Upper lobe of left lung (tissue), 6 donors: Measurements from ENCODE around the gene MTCP1. TPM values are rescaled to one million over a fixed set of nuclear protein-coding genes. Genes with fewer than 3 reads are reported as not detected.

Experiments used
- ATAC-seq, 2 donors: fragments of 200-7000 bp; cut with Tn5 transposase; one replicate each; pipeline ENCODE4 v1.9.1; 2022; ENCODE audit warnings: mild to moderate bottlenecking in 2 of 2, moderate library complexity in 2 of 2; ENCODE audit not compliant: low FRiP score in 2 of 2
- DNase-seq, 2 donors: peaks; one replicate each; pipeline ENCODE4 v3.0.0-alpha.2; 2019 to 2020
- H3K27ac ChIP-seq, 4 donors: fragments of 200-600 bp; sonication (generic); one replicate each; pipeline ENCODE4 v1.5.1; 2016 to 2019
- H3K27me3 ChIP-seq, 4 donors: fragments of 200-600 bp; sonication (generic); one replicate each; pipeline ENCODE4 v1.5.1; 2017 to 2019
- H3K36me3 ChIP-seq, 4 donors: fragments of 200-600 bp; sonication (generic); one replicate each; pipeline ENCODE4 v1.5.1; 2016 to 2019
- H3K4me1 ChIP-seq, 4 donors: fragments of 200-600 bp; sonication (generic); one replicate each; pipeline ENCODE4 v1.5.1; 2018 to 2019
- H3K4me3 ChIP-seq, 4 donors: fragments of 200-600 bp; sonication (generic); one replicate each; pipeline ENCODE4 v1.5.1; 2017 to 2019; ENCODE audit warnings: mild to moderate bottlenecking in 2 of 4, moderate library complexity in 1 of 4
- H3K9me3 ChIP-seq, 4 donors: fragments of 200-600 bp; sonication (generic); one replicate each; pipeline ENCODE4 v1.5.1; 2018 to 2019
- CTCF ChIP-seq, 6 experiments: fragments of 450-650 bp in 4 of 6; fragments of 200-600 bp in 2 of 6; sonication (generic) in 2 of 6; IDR thresholded peaks; one replicate each; pipeline ENCODE4 v1.5.1; 2016 to 2019; ENCODE audit warnings: antibody characterized with exemption in 6 of 6
- EP300 ChIP-seq, 4 donors: sonication (generic); formaldehyde crosslinking; IDR thresholded peaks; one replicate each; pipeline ENCODE4 v1.5.1; 2017; ENCODE audit warnings: antibody characterized with exemption in 4 of 4, control low read depth in 2 of 4
- POLR2A ChIP-seq, 4 donors: fragments of 450-650 bp; IDR thresholded peaks; one replicate each; pipeline ENCODE4 v1.5.1; 2016 to 2017; ENCODE audit warnings: antibody characterized with exemption in 4 of 4, mild to moderate bottlenecking in 2 of 4
- POLR2AphosphoS5 ChIP-seq, 2 donors: sonication (generic); formaldehyde crosslinking; IDR thresholded peaks; one replicate each; pipeline ENCODE4 v1.5.1; 2017; ENCODE audit warnings: antibody characterized with exemption in 2 of 2
- WGBS, 2 donors: methylation state at CpG; one replicate each; pipeline ENCODE4 v1.1.5; 2017 to 2018; 5-methylcytosine and 5-hydroxymethylcytosine counted together
- total RNA-seq, 6 donors: library from RNA; depleted of rRNA in 4 of 6; stranded (reverse); fragments of >200 nt in 4 of 6; gene quantifications; one replicate each; pipeline versions ENCODE4 v1.1.0 to v1.2.1, GENCODE V29; 2016 to 2021
- donor health status: DM: no; HTN: no; CAD: no; lungs with moderate emphysema.
- donor health status: DM: no; HTN: yes; CAD: no; lungs with severe emphysema.

The MTCP1 gene
- total RNA-seq = 10 to 100 TPM in 2 of 6 donors, 1 to 10 TPM in 4; 3.4 to 12.3 (median 8.0) TPM

- peak within 1 kb of the TSS; percentile 86 to 91 (median 88) for H3K27ac ChIP-seq
- no peaks in the 10 kb centered on the region for H3K36me3 ChIP-seq
- no peaks in the 10 kb centered on the region for H3K27me3 ChIP-seq
- no peaks in the 10 kb centered on the region for H3K9me3 ChIP-seq
- DNase-seq (peak; percentile 85 to 95), ATAC-seq (peak; percentile 95 to 97)
- no peak for TF ChIP-seq EP300 (IDR thresholded peaks at IDR 0.05)
- no peak for TF ChIP-seq CTCF (IDR thresholded peaks at IDR 0.05)
- peak; percentile 51 to 57 for TF ChIP-seq POLR2AphosphoS5 (IDR thresholded peaks at IDR 0.05)
- TF ChIP-seq POLR2A (IDR thresholded peaks at IDR 0.05) = peak in 3 of 4 donors; percentile 43 to 70 (median 46)
- 0 to 41% methylated on average over 13 to 66 of the region's 81 CpGs for WGBS, 2 donors
- peak within 1 kb of the TSS; percentile 42 to 71 (median 64) for H3K4me3 ChIP-seq
- peaks cover 0 to 9% (median 5%) of the 10 kb centered on the region in 4 donors for H3K4me1 ChIP-seq
Observed at GRCh38 chrX:155070975-155071693, at the start of gene MTCP1, which contains the start of the genes BRCC3 and CMC4. Gene MTCP1, minus strand, starts transcription at chrX:155071136. Its CDS starts 5,126 bp downstream, at chrX:155066010. Gene BRCC3, plus strand, starts transcription at chrX:155071508. Its CDS starts 20 bp downstream, at chrX:155071528. Gene CMC4, minus strand, starts transcription at chrX:155071136. Its CDS starts 7,113 bp downstream, at chrX:155064023.

- Histone ChIP-seq H3K36me3 (peaks cover 0 to 12% (median 0%) of the 10 kb centered on the region in 4 donors), H3K9me3 (no peaks in the 10 kb centered on the region), H3K27me3 (no peaks in the 10 kb centered on the region), H3K4me3 (no peak overlapping the region), H3K4me1 (no peaks in the 10 kb centered on the region), H3K27ac (no peak overlapping the region)
- ATAC-seq = no peak
- no peak for DNase-seq
- TF ChIP-seq POLR2AphosphoS5 (IDR thresholded peaks at IDR 0.05) = no peak
- TF ChIP-seq CTCF (IDR thresholded peaks at IDR 0.05) = no peak
- TF ChIP-seq EP300 (IDR thresholded peaks at IDR 0.05) = no peak
- no peak for TF ChIP-seq POLR2A (IDR thresholded peaks at IDR 0.05)
- WGBS, 2 donors = 91 to 100% methylated on average over 1 of the region's 1 CpG
Observed at GRCh38 chrX:155115174-155115819, 44.4 kb upstream of the MTCP1 start.

GRCh38 chrX:155113097-155113496 is 42.2 kb upstream of the MTCP1 start:
- Histone ChIP-seq H3K36me3 (peaks cover 0 to 5% (median 0%) of the 10 kb centered on the region in 4 donors), H3K4me3 (no peak overlapping the region), H3K4me1 (no peaks in the 10 kb centered on the region), H3K9me3 (no peaks in the 10 kb centered on the region), H3K27ac (no peak overlapping the region), H3K27me3 (no peaks in the 10 kb centered on the region)
- WGBS, 2 donors = 85 to 100% methylated on average over 4 of the region's 4 CpGs
- TF ChIP-seq EP300 (IDR thresholded peaks at IDR 0.05) = no peak
- no peak for TF ChIP-seq CTCF (IDR thresholded peaks at IDR 0.05)
- TF ChIP-seq POLR2AphosphoS5 (IDR thresholded peaks at IDR 0.05) = no peak
- no peak for TF ChIP-seq POLR2A (IDR thresholded peaks at IDR 0.05)
- DNase-seq (no peak), ATAC-seq (no peak)

GRCh38 chrX:155112171-155112570 is 41.2 kb upstream of the MTCP1 start:
- Histone ChIP-seq H3K27ac (no peak overlapping the region), H3K4me1 (no peaks in the 10 kb centered on the region), H3K36me3 (peaks cover 0 to 4% (median 0%) of the 10 kb centered on the region in 4 donors), H3K9me3 (no peaks in the 10 kb centered on the region), H3K4me3 (no peak overlapping the region), H3K27me3 (no peaks in the 10 kb centered on the region)
- WGBS, 2 donors = 80 to 98% methylated on average over 3 of the region's 3 CpGs
- ATAC-seq (no peak), DNase-seq (no peak)
- TF ChIP-seq POLR2A (IDR thresholded peaks at IDR 0.05) (no peak), CTCF (IDR thresholded peaks at IDR 0.05) (no peak), EP300 (IDR thresholded peaks at IDR 0.05) (no peak), POLR2AphosphoS5 (IDR thresholded peaks at IDR 0.05) (no peak)
